WTC11 (cell line): Measurements from ENCODE around the gene SH3TC1. TPM values are rescaled to one million over a fixed set of nuclear protein-coding genes. Genes with fewer than 3 reads are reported as not detected.

Experiments used
- ATAC-seq: fragments of 200-7000 bp; cut with Tn5 transposase; 2 replicates; pipeline ENCODE4 v1.10.0; 2021; ENCODE audit warnings: mild to moderate bottlenecking, moderate library complexity
- CTCF ChIA-PET: fragments of 300-600 bp; sonication (Branson Sonifier 250); formaldehyde crosslinking; loops from one replicate; lab custom pipeline; 2021; ENCODE audit warnings: antibody characterized with exemption; lab: Charles Lee
- POLR2A ChIA-PET: fragments of 350-600 bp; sonication (Branson Sonifier 250); formaldehyde crosslinking; loops from one replicate; lab custom pipeline; 2021; ENCODE audit warnings: antibody characterized with exemption; lab: Charles Lee
- DNase-seq: peaks from one replicate; pipeline ENCODE4 v3.0.0; 2021; ENCODE audit warnings: low spot score
- H3K27ac Mint-ChIP-seq: 2 replicates; pipeline ENCODE4 v1.8.0; 2021; ENCODE audit warnings: mixed read lengths
- H3K27me3 Mint-ChIP-seq: 2 replicates; pipeline ENCODE4 v1.8.0; 2021; ENCODE audit warnings: low read depth, mild to moderate bottlenecking, moderate library complexity, mixed read lengths
- H3K36me3 Mint-ChIP-seq: 2 replicates; pipeline ENCODE4 v1.8.0; 2021; ENCODE audit warnings: mixed read lengths
- H3K4me1 Mint-ChIP-seq: 2 replicates; pipeline ENCODE4 v1.8.0; 2022; ENCODE audit warnings: mixed read lengths
- H3K4me3 Mint-ChIP-seq: 2 replicates; pipeline ENCODE4 v1.8.0; 2021; ENCODE audit warnings: mild to moderate bottlenecking, moderate library complexity, mixed read lengths
- H3K9me3 Mint-ChIP-seq: 2 replicates; pipeline ENCODE4 v1.8.0; 2021; ENCODE audit warnings: mixed read lengths
- CREB1 ChIP-seq: sonication (generic); formaldehyde crosslinking; IDR thresholded peaks from 2 replicates; pipeline ENCODE4 v1.8.0; 2023; ENCODE audit warnings: mild to moderate bottlenecking, missing genetic modification reagents
- CREM ChIP-seq: sonication (generic); formaldehyde crosslinking; IDR thresholded peaks from 2 replicates; pipeline ENCODE4 v1.8.1; 2022; ENCODE audit warnings: mild to moderate bottlenecking, missing genetic modification reagents, moderate library complexity
- GRHL2 ChIP-seq: fragments of 250-450 bp; sonication (Bioruptor Pico); IDR thresholded peaks from 2 replicates; pipeline ENCODE4 v1.8.0; 2022; ENCODE audit warnings: mild to moderate bottlenecking, moderate library complexity; ENCODE audit not compliant: insufficient replicate concordance, severe bottlenecking
- IRF2 ChIP-seq: sonication (generic); formaldehyde crosslinking; IDR thresholded peaks from 2 replicates; pipeline ENCODE4 v1.8.0; 2022; ENCODE audit warnings: low read depth, missing genetic modification reagents, borderline replicate concordance
- JAZF1 ChIP-seq: fragments of 250-450 bp; sonication (Bioruptor Pico); IDR thresholded peaks from 2 replicates; pipeline ENCODE4 v1.9.0; 2021; ENCODE audit warnings: moderate library complexity, mild to moderate bottlenecking, inconsistent platforms
- PRRX2 ChIP-seq: fragments of 250-450 bp; sonication (Bioruptor Pico); IDR thresholded peaks from 2 replicates; pipeline ENCODE4 v1.8.0; 2021; ENCODE audit warnings: mild to moderate bottlenecking
- RELA ChIP-seq: sonication (generic); formaldehyde crosslinking; IDR thresholded peaks from 2 replicates; pipeline ENCODE4 v1.8.1; 2022; ENCODE audit warnings: missing genetic modification reagents, mild to moderate bottlenecking, borderline replicate concordance
- SMAD3 ChIP-seq: sonication (generic); formaldehyde crosslinking; IDR thresholded peaks from 2 replicates; pipeline ENCODE4 v1.8.0; 2022; ENCODE audit warnings: missing genetic modification reagents, mild to moderate bottlenecking, borderline replicate concordance
- ZNF219 ChIP-seq: sonication (generic); formaldehyde crosslinking; IDR thresholded peaks from 2 replicates; pipeline ENCODE4 v1.8.0; 2023; ENCODE audit warnings: missing genetic modification reagents, mild to moderate bottlenecking, borderline replicate concordance
- total RNA-seq: library from RNA; stranded (reverse); gene quantifications from 3 replicates; pipeline ENCODE4 v1.2.3, GENCODE V29; 2021
- TF ChIP-seq, protein P1 (sequence below): sonication (generic); formaldehyde crosslinking; IDR thresholded peaks from 2 replicates; pipeline ENCODE4 v1.8.1; 2022; ENCODE audit warnings: low read depth, mild to moderate bottlenecking, moderate library complexity, missing genetic modification reagents, borderline replicate concordance
- TF ChIP-seq, protein P2 (sequence below): sonication (generic); formaldehyde crosslinking; IDR thresholded peaks from 2 replicates; pipeline ENCODE4 v1.8.0; 2022; ENCODE audit warnings: mild to moderate bottlenecking, missing genetic modification reagents
- TF ChIP-seq, protein P3 (sequence below): sonication (generic); formaldehyde crosslinking; IDR thresholded peaks from 2 replicates; pipeline ENCODE4 v1.8.0; 2022; ENCODE audit warnings: mild to moderate bottlenecking, missing genetic modification reagents
- TF ChIP-seq, protein P4 (sequence below): sonication (generic); formaldehyde crosslinking; IDR thresholded peaks from 2 replicates; pipeline ENCODE4 v1.8.1; 2023; ENCODE audit warnings: mild to moderate bottlenecking, missing genetic modification reagents
- TF ChIP-seq, protein P5 (sequence below): fragments of 250-450 bp; sonication (Bioruptor Pico); IDR thresholded peaks from 2 replicates; pipeline ENCODE4 v1.9.0; 2021; ENCODE audit warnings: mild to moderate bottlenecking, borderline replicate concordance
- TF ChIP-seq, protein P6 (sequence below): sonication (generic); formaldehyde crosslinking; IDR thresholded peaks from 2 replicates; pipeline ENCODE4 v1.8.1; 2023; ENCODE audit warnings: mild to moderate bottlenecking, missing genetic modification reagents, borderline replicate concordance

SH3TC1 gene
- total RNA-seq, 1 experiment from 2014 or later: 0.42 TPM

DNA sequence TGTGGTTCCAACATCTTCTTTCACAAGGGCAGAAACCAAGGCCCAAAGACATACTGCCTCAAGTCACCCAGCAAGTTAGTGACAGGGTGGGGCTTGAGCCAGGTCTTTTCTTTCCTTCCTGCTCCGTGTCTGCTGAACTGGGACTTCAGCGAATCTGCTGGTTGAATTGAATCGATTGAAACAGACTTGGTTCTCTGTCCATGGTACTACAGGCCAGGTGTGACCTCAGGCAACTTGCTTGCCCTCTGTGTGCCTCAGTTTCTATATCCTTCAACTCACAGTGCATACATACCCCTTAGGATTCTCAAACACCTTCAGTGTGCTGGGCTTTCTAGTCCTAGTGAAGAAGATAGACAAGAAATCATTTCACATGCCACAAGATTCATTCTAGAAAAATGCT is 38.5 kb upstream of the SH3TC1 start:
- Mint-ChIP-seq H3K27ac (no peak overlapping the region), H3K4me1 (peaks cover 11% of the 10 kb centered on the region), H3K9me3 (no peaks in the 10 kb centered on the region), H3K27me3 (peaks cover 41% of the 10 kb centered on the region), H3K36me3 (no peaks in the 10 kb centered on the region), H3K4me3 (no peak overlapping the region; the same call in 1 of the 2 replicates)
- DNase-seq (no peak), ATAC-seq (no peak)
- TF ChIP-seq, protein P1, sequence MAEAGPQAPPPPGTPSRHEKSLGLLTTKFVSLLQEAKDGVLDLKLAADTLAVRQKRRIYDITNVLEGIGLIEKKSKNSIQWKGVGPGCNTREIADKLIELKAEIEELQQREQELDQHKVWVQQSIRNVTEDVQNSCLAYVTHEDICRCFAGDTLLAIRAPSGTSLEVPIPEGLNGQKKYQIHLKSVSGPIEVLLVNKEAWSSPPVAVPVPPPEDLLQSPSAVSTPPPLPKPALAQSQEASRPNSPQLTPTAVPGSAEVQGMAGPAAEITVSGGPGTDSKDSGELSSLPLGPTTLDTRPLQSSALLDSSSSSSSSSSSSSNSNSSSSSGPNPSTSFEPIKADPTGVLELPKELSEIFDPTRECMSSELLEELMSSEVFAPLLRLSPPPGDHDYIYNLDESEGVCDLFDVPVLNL (CRISPR knock-in tag): no peak
- no peak for TF ChIP-seq CREM (CRISPR knock-in tag)
- no peak for TF ChIP-seq ZNF219 (CRISPR knock-in tag)
- TF ChIP-seq GRHL2 (CRISPR knock-in tag): no peak
- no peak for TF ChIP-seq JAZF1 (CRISPR knock-in tag)
- TF ChIP-seq PRRX2 (CRISPR knock-in tag): no peak
- no peak for TF ChIP-seq RELA
- TF ChIP-seq, protein P2, sequence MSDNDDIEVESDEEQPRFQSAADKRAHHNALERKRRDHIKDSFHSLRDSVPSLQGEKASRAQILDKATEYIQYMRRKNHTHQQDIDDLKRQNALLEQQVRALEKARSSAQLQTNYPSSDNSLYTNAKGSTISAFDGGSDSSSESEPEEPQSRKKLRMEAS (CRISPR knock-in tag): no peak
- ChIA-PET POLR2A (no interaction called here), CTCF (no interaction called here)

DNA sequence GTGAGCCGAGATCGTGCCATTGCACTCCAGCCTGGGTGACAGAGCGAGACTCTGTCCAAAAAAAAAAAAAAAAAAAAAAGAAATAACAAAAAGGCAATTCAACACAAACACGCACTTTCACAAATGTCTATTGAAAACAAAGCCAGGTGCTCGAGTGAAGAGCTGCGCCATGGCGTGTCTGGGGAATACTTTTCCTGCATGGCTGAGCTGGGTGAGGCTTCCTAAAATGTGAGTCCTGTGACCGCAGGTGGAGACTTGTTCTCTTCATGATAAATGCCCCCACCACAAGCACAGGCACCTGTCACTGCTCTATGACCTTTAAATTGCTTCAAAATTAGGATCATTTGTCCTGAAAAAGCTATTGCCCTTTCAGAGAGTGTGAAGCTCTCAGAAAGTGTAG is 36.5 kb upstream of the SH3TC1 start:
- no peak for DNase-seq
- ATAC-seq: no peak
- CTCF ChIA-PET: interaction anchor here (2.3 kb wide), 1 partner anchor 14 kb away, joined by 9 read pairs; no protein-coding TSS in a partner anchor
- Mint-ChIP-seq H3K36me3 (no peaks in the 10 kb centered on the region), H3K27me3 (peaks cover 26% of the 10 kb centered on the region), H3K4me3 (no peak overlapping the region), H3K27ac (no peak overlapping the region), H3K4me1 (peaks cover 7% of the 10 kb centered on the region), H3K9me3 (peaks cover 16% of the 10 kb centered on the region)
- TF ChIP-seq CREB1 (CRISPR knock-in tag) (no peak), IRF2 (CRISPR knock-in tag) (no peak), SMAD3 (CRISPR knock-in tag) (no peak)
- TF ChIP-seq, protein P3, sequence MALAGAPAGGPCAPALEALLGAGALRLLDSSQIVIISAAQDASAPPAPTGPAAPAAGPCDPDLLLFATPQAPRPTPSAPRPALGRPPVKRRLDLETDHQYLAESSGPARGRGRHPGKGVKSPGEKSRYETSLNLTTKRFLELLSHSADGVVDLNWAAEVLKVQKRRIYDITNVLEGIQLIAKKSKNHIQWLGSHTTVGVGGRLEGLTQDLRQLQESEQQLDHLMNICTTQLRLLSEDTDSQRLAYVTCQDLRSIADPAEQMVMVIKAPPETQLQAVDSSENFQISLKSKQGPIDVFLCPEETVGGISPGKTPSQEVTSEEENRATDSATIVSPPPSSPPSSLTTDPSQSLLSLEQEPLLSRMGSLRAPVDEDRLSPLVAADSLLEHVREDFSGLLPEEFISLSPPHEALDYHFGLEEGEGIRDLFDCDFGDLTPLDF (CRISPR knock-in tag): no peak
- TF ChIP-seq, protein P4, sequence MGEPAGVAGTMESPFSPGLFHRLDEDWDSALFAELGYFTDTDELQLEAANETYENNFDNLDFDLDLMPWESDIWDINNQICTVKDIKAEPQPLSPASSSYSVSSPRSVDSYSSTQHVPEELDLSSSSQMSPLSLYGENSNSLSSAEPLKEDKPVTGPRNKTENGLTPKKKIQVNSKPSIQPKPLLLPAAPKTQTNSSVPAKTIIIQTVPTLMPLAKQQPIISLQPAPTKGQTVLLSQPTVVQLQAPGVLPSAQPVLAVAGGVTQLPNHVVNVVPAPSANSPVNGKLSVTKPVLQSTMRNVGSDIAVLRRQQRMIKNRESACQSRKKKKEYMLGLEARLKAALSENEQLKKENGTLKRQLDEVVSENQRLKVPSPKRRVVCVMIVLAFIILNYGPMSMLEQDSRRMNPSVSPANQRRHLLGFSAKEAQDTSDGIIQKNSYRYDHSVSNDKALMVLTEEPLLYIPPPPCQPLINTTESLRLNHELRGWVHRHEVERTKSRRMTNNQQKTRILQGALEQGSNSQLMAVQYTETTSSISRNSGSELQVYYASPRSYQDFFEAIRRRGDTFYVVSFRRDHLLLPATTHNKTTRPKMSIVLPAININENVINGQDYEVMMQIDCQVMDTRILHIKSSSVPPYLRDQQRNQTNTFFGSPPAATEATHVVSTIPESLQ (CRISPR knock-in tag): no peak
- TF ChIP-seq, protein P5, sequence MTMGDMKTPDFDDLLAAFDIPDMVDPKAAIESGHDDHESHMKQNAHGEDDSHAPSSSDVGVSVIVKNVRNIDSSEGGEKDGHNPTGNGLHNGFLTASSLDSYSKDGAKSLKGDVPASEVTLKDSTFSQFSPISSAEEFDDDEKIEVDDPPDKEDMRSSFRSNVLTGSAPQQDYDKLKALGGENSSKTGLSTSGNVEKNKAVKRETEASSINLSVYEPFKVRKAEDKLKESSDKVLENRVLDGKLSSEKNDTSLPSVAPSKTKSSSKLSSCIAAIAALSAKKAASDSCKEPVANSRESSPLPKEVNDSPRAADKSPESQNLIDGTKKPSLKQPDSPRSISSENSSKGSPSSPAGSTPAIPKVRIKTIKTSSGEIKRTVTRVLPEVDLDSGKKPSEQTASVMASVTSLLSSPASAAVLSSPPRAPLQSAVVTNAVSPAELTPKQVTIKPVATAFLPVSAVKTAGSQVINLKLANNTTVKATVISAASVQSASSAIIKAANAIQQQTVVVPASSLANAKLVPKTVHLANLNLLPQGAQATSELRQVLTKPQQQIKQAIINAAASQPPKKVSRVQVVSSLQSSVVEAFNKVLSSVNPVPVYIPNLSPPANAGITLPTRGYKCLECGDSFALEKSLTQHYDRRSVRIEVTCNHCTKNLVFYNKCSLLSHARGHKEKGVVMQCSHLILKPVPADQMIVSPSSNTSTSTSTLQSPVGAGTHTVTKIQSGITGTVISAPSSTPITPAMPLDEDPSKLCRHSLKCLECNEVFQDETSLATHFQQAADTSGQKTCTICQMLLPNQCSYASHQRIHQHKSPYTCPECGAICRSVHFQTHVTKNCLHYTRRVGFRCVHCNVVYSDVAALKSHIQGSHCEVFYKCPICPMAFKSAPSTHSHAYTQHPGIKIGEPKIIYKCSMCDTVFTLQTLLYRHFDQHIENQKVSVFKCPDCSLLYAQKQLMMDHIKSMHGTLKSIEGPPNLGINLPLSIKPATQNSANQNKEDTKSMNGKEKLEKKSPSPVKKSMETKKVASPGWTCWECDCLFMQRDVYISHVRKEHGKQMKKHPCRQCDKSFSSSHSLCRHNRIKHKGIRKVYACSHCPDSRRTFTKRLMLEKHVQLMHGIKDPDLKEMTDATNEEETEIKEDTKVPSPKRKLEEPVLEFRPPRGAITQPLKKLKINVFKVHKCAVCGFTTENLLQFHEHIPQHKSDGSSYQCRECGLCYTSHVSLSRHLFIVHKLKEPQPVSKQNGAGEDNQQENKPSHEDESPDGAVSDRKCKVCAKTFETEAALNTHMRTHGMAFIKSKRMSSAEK (CRISPR knock-in tag): no peak
- TF ChIP-seq, protein P6, sequence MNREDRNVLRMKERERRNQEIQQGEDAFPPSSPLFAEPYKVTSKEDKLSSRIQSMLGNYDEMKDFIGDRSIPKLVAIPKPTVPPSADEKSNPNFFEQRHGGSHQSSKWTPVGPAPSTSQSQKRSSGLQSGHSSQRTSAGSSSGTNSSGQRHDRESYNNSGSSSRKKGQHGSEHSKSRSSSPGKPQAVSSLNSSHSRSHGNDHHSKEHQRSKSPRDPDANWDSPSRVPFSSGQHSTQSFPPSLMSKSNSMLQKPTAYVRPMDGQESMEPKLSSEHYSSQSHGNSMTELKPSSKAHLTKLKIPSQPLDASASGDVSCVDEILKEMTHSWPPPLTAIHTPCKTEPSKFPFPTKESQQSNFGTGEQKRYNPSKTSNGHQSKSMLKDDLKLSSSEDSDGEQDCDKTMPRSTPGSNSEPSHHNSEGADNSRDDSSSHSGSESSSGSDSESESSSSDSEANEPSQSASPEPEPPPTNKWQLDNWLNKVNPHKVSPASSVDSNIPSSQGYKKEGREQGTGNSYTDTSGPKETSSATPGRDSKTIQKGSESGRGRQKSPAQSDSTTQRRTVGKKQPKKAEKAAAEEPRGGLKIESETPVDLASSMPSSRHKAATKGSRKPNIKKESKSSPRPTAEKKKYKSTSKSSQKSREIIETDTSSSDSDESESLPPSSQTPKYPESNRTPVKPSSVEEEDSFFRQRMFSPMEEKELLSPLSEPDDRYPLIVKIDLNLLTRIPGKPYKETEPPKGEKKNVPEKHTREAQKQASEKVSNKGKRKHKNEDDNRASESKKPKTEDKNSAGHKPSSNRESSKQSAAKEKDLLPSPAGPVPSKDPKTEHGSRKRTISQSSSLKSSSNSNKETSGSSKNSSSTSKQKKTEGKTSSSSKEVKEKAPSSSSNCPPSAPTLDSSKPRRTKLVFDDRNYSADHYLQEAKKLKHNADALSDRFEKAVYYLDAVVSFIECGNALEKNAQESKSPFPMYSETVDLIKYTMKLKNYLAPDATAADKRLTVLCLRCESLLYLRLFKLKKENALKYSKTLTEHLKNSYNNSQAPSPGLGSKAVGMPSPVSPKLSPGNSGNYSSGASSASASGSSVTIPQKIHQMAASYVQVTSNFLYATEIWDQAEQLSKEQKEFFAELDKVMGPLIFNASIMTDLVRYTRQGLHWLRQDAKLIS (CRISPR knock-in tag): no peak
- TF ChIP-seq, all 79 proteins: peak for 0
- POLR2A ChIA-PET: no interaction called here
